IPS-NIHi7 (cell line): ENCODE data around the gene MAGEA12.
"Not testable (repeated sequence)": the region's sequence is repeated elsewhere in the genome, so short reads cannot be mapped to it uniquely, and the experiment has no call there.

Experiments
- DNase-seq: peaks from one replicate; pipeline ENCODE4 v3.0.0; 2012; ENCODE audit warnings: mixed read lengths; ENCODE audit errors: extremely low spot score

MAGEA12 gene

GRCh38 chrX:152766562-152766961, 33.0 kb downstream of the MAGEA12 start:
- not testable (repeated sequence) for DNase-seq

GRCh38 chrX:152769549-152770289, 36.2 kb downstream of the MAGEA12 start, which contains the start of gene MAGEA6:
Gene MAGEA6 (minus strand): TSS chrX:152769689. CDS start chrX:152767650, 2,039 bp downstream.
- DNase-seq = not testable (repeated sequence)

- DNase-seq = not testable (repeated sequence)
These were observed 53.5 kb downstream of the MAGEA12 start for GRCh38 chrX:152787062-152787461.
